ENCODE data around the gene ZNF570.

Gene ZNF570

DNA sequence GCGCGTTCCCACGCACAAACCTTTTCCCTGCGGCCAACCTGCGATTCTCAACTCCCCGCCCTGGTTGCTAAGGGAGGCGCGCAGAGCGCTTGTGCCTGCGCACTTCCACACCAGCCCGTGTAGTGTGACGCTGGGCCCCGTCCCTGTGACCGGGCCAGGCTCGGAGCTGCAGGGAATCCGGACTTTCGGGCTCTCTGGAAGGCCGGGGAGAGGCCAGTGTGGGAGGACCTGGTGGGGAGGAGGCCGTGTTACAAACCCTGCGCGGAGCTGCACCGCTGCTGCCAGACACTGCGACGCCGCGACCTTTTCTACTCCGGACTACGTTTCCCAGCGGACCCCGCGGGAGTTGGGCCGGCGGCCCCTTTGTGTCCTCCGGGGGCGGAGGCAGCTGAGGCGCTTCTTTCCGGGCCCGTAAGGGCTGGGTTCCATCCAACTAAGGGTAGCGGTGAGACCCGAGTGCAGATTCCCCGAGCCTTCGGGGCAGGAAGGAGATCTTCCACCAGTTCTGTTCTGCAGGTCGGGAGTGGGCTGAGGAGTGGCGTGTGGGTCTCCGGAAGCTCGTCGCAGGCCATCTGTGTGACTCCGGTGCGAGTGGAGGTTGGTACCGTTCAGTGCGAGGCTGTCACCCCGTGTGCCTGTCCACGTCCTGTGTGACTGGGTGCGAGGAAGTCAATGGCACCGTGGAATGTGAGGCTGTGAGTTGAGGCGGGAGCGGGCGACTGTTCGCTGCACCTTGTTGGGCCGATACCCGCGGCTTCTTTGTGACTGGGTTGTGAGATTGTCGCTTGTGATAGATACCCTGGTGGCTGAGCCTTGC lies at the start of gene ZNF570:
TSS of gene ZNF570 (plus strand) at position 396 of the 817 bp plus-strand sequence. CDS start 999 bp downstream, outside the sequence.
- DNase-seq, result peak; percentile 89

GRCh38 chr19:37452500-37453245 lies 16.5 kb upstream of the ZNF570 start:
- DNase-seq, result no peak

DNA sequence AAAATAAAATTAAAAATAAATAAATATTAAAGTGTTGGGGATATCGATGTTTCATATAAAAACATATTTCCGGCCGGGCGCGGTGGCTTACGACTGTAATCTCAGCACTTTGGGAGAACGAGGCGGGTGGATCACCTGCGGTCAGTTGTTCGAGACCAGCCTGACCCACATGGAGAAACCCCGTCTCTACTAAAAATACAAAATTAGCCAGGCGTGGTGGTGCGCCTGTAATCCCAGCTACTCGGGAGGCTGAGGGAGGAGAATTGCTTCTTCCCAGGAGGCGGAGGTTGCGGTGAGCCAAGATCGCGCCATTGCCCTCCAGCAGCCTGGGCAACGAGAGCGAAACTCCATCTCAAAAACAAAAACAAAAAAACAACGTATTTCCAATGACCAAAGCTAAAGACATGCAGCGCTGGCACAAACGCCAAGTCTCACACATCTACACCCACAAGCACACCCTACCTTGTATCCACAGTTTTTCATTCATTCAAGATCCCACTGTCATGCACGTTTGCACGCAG lies 2.8 kb upstream of the ZNF570 start:
- no peak for DNase-seq

DNA sequence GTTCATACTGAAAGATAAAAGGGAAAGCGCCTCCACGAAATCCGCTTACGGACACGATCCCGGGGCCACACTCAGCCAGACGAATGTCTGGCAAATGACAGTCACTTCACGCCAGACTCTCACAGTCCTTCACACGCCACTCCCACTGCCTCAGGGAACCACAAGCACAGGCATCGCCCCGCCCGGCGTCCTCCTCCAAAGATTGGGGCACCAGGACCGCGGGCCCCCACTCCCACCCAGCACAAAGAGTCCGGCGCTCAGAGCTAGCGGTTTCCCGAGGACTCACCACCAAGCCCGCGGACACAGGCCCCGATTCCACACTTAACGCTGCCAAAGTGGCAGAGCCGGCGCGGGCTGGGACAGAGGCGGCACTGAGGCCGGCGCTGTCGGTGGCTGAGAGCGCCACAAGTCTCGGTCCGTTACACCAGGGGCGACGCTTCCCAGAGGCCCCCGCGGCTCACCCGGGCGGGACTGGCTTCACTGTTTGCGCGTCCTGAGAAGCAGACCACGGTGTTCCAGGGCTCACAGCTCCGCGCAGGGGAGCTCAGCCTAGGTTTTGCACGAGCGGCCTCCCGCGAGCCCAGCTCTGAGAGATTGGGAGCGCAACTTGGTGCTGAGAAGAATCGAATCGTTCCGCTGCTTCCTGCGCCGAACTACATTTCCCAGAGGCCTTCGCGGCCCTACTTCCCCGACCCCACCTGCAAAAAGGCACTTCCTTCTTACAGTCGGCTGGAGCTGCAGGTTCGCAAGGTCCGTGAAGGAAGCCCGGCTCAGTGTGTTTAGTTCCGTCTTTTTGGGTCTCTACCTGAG lies 2.2 kb upstream of the ZNF570 start, which contains the start of gene ZNF569:
TSS of gene ZNF569 (minus strand) at position 647 of the 810 bp plus-strand sequence. CDS start 22,523 bp downstream, outside the sequence.
- DNase-seq, result peak; percentile 91

- DNase-seq, result no peak
Measured at GRCh38 chr19:37467608-37468090, 1.5 kb upstream of the ZNF570 start.

GRCh38 chr19:37470216-37470615 lies 1.1 kb downstream of the ZNF570 start:
- DNase-seq, result no peak

DNA sequence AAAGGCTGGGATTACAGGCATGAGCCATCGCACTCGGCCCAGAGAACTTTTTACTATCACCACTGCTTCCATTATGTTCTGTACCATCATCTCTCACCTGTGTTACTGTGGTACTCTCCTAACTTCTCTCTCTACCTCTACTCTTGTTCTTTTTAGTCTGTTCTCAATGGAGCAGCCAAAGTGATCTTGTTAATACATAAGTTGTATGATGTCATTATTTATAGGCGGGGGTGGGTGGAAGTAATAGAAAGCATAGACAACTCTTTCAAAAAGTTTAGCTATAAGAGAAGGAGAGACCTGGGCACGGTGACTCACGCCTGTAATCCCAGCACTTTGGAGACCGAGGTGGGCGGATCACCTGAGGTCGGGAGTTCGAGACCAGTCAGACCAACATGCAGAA lies 3.0 kb downstream of the ZNF570 start:
- DNase-seq, result no peak

DNA sequence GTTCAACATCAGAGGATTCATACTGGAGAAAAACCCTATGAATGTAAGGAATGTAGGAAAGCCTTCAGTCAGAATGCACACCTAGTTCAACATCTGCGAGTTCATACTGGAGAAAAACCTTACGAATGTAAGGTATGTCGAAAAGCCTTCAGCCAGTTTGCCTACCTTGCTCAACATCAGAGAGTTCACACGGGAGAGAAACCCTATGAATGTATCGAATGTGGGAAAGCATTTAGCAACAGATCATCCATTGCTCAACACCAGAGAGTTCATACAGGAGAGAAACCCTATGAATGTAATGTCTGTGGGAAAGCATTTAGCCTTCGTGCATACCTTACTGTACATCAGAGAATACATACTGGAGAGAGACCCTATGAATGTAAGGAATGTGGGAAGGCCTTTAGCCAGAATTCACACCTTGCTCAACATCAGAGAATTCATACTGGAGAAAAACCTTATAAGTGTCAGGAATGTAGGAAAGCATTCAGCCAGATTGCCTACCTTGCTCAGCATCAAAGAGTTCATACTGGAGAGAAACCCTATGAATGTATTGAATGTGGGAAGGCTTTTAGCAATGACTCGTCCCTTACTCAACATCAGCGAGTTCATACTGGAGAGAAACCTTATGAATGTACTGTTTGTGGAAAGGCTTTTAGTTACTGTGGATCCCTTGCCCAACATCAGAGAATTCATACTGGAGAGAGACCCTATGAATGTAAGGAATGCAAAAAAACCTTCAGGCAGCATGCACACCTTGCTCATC lies 15.4 kb downstream of the ZNF570 start:
- no peak for DNase-seq

DNA sequence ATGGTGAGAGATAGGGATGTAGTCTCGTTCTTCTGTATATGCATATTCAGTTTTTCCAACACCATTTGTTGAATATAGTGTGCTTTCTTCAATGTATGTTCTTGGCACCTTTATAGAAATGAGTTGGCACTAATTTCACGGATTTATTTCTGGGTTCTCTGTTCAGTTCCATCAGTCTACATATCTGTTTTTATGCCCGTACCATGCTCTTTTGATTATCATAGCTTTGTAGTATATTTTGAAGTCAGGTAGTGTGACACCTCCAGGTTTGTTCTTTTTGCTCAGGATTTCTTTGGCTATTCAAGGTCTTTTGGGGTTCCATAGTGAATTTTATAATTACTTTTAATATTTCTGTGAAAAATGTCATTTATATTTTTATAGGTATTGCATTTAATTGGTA lies 23.1 kb downstream of the ZNF570 start:
- no peak for DNase-seq

DNA sequence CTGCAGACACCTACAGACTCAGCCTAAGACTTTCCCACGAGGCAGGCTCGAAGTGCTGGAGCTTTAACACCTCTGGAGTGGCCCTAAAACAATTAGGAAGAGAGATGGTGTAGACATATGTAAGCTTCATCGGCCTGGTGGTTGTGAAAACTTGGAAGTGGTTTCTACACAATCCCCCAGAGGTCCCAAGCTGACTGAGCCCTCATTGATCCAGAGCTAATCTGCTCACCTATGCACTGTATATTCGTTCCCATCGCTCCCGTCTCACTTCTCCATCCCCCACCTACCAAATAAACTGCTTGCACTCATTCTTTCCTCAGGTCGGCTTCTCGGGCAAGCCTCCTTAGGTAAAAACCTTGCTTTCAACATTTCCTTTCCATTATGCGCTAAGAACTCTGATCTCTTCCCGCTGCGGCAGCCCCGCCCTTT lies 36.8 kb downstream of the ZNF570 start:
- no peak for DNase-seq

- peak; percentile 82 for DNase-seq
Measured at GRCh38 chr19:37506387-37507166, 37.4 kb downstream of the ZNF570 start, which contains the start of gene ZNF793. TSS of gene ZNF793 (plus strand) at chr19:37506939. CDS start at chr19:37523440, 16,501 bp downstream.

- DNase-seq, result no peak
Measured at GRCh38 chr19:37507167-37507464, 38.0 kb downstream of the ZNF570 start.

DNA sequence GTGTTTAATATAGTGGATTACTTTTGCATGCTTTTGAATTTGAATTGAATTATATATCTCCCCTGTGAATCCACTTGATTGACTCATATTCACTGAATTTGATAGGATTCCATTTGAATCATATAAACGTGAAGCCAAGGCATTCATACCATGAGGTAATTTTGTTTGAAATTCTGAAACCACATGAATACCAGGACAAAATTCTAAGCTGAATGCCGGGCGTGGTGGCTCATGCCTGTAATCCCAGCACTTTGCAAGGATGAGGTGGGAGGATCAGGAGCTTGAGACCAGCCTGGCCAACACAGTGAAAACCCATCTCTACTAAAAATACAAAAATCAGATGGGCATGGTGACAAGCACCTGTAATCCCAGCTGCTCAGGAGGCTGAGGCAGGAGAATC lies 42.0 kb downstream of the ZNF570 start:
- DNase-seq, result no peak

GRCh38 chr19:37511821-37512220 lies 42.7 kb downstream of the ZNF570 start:
- no peak for DNase-seq

DNA sequence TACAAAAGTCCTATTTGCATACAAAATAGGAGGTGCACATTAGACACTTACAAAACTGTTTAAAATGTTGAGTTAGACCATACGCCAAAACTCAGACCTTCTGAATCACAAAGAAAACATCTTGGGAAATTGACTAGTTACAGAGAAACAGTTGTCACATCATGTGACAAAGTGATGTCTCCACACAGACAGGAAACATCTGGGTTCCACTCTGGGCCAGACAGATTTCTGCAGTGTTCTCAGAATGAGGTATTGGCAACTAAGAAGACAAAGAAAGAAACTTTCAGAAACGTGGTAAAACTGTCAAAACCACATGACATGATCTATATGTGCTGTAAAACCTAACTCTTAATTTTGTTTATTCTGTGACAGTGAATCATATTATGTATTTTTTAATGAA lies 44.2 kb downstream of the ZNF570 start:
- DNase-seq, result no peak

DNA sequence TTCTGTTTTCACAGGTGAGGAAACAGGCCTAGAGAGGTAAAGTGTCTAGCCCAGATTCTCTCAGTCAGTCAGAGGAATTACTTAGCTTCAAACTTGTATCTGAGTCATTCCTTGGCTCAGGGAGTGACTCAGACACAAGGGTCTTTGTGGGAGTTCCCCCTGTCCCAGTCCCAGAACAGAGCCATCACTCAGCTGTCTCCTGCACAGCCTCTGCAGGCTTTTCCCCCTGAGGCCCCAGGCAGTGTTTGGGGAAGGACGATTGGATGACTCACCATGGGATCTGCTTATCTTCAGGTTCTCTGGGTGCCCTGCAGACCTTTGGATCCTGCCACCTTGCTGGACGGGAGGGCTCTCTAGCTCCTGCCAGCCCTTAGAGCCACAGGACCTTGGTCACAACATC lies 50.7 kb downstream of the ZNF570 start:
- DNase-seq, result no peak

DNA sequence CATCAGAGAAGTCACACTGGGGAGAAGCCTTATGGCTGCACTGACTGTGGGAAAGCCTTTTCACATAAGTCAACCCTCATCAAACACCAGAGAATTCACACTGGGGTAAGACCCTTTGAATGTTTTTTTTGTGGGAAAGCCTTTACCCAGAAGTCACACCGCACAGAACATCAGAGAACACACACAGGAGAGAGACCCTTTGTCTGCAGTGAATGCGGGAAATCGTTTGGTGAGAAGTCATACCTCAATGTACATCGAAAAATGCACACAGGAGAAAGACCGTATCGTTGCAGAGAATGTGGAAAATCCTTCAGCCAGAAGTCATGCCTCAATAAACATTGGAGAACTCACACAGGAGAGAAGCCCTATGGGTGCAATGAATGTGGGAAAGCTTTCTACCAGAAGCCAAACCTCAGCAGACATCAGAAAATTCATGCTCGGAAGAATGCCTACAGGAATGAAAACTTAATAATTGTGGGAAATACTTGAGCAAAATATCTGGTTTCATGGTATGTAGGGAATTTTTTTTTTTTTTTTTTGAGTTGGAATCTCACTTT lies 68.3 kb downstream of the ZNF570 start:
- no peak for DNase-seq
